ENCODE results near the gene KAZN.

- TF ChIP-seq CTCF (IDR thresholded peaks at IDR 0.05) (no peak), POLR2A (IDR thresholded peaks at IDR 0.05) (no peak)
These were observed 280.5 kb downstream of the KAZN start for GRCh38 chr1:14878951-14879350.
